ENCODE measurements around the gene TMEM156. TPM values are rescaled to one million over a fixed set of nuclear protein-coding genes. Genes with fewer than 3 reads are reported as not detected.

Gene TMEM156
- polyA plus RNA-seq, 1 donor from 2014 or later, result not detected

DNA sequence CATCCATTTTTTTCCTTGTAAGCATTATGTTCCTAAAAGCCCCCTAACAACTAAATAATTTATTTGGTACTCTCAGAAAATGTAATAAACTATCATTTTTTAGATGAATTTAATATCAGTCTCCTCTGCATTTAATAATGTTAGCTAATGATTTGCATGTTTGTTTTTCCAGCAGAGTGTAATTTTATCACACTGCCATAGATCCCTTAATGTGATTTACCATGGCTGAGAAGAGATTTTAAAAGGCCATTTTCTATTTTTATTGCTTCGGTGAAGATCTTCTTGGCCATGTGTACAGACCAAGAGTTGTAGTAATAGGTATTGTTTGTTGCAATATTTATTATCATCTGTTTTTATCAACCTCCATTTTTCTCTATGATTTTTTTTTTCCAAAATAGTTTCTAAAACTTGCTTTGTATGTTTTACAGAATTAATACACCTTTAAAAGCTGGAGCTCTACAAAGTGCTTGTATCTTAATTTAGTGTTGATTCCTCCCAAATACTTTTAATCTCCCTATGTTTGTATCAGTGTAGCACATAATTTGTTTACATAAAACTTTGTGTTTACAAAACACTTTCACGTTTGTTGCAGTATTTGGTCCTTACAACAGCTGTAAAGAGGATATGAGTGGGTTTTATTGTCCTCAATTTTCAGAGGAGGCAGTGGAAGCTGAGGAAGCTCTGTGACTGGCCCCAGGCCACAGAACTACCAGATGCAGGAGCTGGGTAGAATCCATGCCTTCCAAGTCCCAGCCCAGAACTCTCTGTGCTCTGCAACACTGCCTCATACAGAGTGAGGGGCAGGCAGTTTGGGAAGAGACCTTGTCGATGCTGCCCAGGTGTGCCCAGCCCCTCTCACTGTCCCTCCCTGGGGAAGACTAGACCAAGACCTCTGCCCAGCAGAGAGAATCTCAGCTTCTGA, 106.5 kb downstream of the TMEM156 start:
- Histone ChIP-seq H4K20me1 (ENCODE audit: insufficient read depth) (no peaks in the 10 kb centered on the region), H3K36me3 (ENCODE audit: insufficient read depth, low read length) (no peaks in the 10 kb centered on the region), H3K9me2 (ENCODE audit: insufficient read depth, low read length) (no peaks in the 10 kb centered on the region), H3K9ac (ENCODE audit: low read length) (no peak overlapping the region), H3F3A (ENCODE audit: insufficient read depth, low read length, poor library complexity, severe bottlenecking) (no peaks in the 10 kb centered on the region), H2AFZ (ENCODE audit: low read depth, low read length) (no peak overlapping the region), H3K9me3 (ENCODE audit: low read length) (no peaks in the 10 kb centered on the region), H3K79me2 (replicated peaks; ENCODE audit: insufficient read depth, low read length) (no peaks in the 10 kb centered on the region), H3K27me3 (ENCODE audit: insufficient read depth, low read depth, low read length) (no peaks in the 10 kb centered on the region), H3K27ac (ENCODE audit: low read length) (no peak overlapping the region), H3K4me3 (ENCODE audit: low read length) (no peak overlapping the region), H3K4me2 (ENCODE audit: low read length) (no peak overlapping the region)
- TF ChIP-seq TAF1 (IDR thresholded peaks at IDR 0.05; ENCODE audit: low read depth) (no peak), EP300 (conservative IDR thresholded peaks at IDR 0.05; ENCODE audit: poor library complexity, severe bottlenecking) (no peak), RAD21 (conservative IDR thresholded peaks at IDR 0.05) (no peak), SMC3 (conservative IDR thresholded peaks at IDR 0.05; ENCODE audit: poor library complexity) (no peak), MXI1 (conservative IDR thresholded peaks at IDR 0.05; ENCODE audit: poor library complexity, severe bottlenecking) (no peak), EZH2 (IDR thresholded peaks at IDR 0.05; ENCODE audit: borderline replicate concordance, insufficient read depth, low read length, poor library complexity, severe bottlenecking) (no peak), POLR2AphosphoS5 (IDR thresholded peaks at IDR 0.05) (no peak)
- TF ChIP-seq, protein P1, sequence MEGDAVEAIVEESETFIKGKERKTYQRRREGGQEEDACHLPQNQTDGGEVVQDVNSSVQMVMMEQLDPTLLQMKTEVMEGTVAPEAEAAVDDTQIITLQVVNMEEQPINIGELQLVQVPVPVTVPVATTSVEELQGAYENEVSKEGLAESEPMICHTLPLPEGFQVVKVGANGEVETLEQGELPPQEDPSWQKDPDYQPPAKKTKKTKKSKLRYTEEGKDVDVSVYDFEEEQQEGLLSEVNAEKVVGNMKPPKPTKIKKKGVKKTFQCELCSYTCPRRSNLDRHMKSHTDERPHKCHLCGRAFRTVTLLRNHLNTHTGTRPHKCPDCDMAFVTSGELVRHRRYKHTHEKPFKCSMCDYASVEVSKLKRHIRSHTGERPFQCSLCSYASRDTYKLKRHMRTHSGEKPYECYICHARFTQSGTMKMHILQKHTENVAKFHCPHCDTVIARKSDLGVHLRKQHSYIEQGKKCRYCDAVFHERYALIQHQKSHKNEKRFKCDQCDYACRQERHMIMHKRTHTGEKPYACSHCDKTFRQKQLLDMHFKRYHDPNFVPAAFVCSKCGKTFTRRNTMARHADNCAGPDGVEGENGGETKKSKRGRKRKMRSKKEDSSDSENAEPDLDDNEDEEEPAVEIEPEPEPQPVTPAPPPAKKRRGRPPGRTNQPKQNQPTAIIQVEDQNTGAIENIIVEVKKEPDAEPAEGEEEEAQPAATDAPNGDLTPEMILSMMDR (IDR thresholded peaks at IDR 0.05; ENCODE audit: poor library complexity, severe bottlenecking), result no peak
- TF ChIP-seq, protein P2, sequence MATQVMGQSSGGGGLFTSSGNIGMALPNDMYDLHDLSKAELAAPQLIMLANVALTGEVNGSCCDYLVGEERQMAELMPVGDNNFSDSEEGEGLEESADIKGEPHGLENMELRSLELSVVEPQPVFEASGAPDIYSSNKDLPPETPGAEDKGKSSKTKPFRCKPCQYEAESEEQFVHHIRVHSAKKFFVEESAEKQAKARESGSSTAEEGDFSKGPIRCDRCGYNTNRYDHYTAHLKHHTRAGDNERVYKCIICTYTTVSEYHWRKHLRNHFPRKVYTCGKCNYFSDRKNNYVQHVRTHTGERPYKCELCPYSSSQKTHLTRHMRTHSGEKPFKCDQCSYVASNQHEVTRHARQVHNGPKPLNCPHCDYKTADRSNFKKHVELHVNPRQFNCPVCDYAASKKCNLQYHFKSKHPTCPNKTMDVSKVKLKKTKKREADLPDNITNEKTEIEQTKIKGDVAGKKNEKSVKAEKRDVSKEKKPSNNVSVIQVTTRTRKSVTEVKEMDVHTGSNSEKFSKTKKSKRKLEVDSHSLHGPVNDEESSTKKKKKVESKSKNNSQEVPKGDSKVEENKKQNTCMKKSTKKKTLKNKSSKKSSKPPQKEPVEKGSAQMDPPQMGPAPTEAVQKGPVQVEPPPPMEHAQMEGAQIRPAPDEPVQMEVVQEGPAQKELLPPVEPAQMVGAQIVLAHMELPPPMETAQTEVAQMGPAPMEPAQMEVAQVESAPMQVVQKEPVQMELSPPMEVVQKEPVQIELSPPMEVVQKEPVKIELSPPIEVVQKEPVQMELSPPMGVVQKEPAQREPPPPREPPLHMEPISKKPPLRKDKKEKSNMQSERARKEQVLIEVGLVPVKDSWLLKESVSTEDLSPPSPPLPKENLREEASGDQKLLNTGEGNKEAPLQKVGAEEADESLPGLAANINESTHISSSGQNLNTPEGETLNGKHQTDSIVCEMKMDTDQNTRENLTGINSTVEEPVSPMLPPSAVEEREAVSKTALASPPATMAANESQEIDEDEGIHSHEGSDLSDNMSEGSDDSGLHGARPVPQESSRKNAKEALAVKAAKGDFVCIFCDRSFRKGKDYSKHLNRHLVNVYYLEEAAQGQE (IDR thresholded peaks at IDR 0.05; ENCODE audit: borderline replicate concordance), result no peak

GRCh38 chr4:38924353-38924752, 107.9 kb downstream of the TMEM156 start:
- H3K79me2 ChIP-seq (replicated peaks; ENCODE audit: insufficient read depth, low read length), result no peaks in the 10 kb centered on the region
- no peaks in the 10 kb centered on the region for H3K36me3 ChIP-seq (ENCODE audit: insufficient read depth, low read length)
- no peak overlapping the region for H3K9ac ChIP-seq (ENCODE audit: low read length)
- H3K9me3 ChIP-seq (ENCODE audit: low read length), result no peaks in the 10 kb centered on the region
- TF ChIP-seq TAF1 (IDR thresholded peaks at IDR 0.05; ENCODE audit: low read depth) (no peak), EZH2 (IDR thresholded peaks at IDR 0.05; ENCODE audit: borderline replicate concordance, insufficient read depth, low read length, poor library complexity, severe bottlenecking) (no peak), POLR2AphosphoS5 (IDR thresholded peaks at IDR 0.05) (no peak), SMC3 (conservative IDR thresholded peaks at IDR 0.05; ENCODE audit: poor library complexity) (no peak)
- TF ChIP-seq, protein P1 (IDR thresholded peaks at IDR 0.05; ENCODE audit: poor library complexity, severe bottlenecking), result no peak
- TF ChIP-seq, protein P2 (IDR thresholded peaks at IDR 0.05; ENCODE audit: borderline replicate concordance), result no peak
- H3K27ac ChIP-seq (ENCODE audit: low read length), result no peak overlapping the region
- no peak overlapping the region for H3K4me3 ChIP-seq (ENCODE audit: low read length)
- H4K20me1 ChIP-seq (ENCODE audit: insufficient read depth), result no peaks in the 10 kb centered on the region
- no peak overlapping the region for H3K4me2 ChIP-seq (ENCODE audit: low read length)
- no peaks in the 10 kb centered on the region for H3K9me2 ChIP-seq (ENCODE audit: insufficient read depth, low read length)
- no peaks in the 10 kb centered on the region for H3F3A ChIP-seq (ENCODE audit: insufficient read depth, low read length, poor library complexity, severe bottlenecking)
- no peak overlapping the region for H2AFZ ChIP-seq (ENCODE audit: low read depth, low read length)
- no peaks in the 10 kb centered on the region for H3K27me3 ChIP-seq (ENCODE audit: insufficient read depth, low read depth, low read length)

Measured in neural cell (in vitro differentiated cells).